ENCODE measurements around the gene PPP2R2C.

DNA sequence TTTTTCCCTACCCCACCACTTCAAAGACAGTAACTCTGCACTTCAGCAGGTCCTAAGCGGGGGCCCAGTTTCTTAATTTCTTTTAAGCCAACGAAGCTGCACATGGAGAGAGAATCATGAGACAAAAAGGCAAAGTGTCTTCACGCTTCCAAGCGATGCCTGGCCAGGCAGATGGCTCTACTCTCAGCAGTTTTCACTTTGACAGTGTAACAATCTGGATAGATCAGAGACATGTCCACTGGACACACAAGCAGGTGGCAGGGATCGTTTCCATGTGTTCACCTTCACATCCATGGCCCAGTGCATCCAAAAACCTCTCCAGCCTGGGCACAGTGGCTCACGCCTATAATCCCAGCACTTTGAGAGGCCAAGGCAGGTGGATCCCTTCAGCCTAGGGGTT, 27.8 kb downstream of the PPP2R2C start:
- TF ChIP-seq POLR2A (IDR thresholded peaks at IDR 0.05) (no peak), POLR2AphosphoS5 (IDR thresholded peaks at IDR 0.05) (no peak)
- TF ChIP-seq, protein P1, sequence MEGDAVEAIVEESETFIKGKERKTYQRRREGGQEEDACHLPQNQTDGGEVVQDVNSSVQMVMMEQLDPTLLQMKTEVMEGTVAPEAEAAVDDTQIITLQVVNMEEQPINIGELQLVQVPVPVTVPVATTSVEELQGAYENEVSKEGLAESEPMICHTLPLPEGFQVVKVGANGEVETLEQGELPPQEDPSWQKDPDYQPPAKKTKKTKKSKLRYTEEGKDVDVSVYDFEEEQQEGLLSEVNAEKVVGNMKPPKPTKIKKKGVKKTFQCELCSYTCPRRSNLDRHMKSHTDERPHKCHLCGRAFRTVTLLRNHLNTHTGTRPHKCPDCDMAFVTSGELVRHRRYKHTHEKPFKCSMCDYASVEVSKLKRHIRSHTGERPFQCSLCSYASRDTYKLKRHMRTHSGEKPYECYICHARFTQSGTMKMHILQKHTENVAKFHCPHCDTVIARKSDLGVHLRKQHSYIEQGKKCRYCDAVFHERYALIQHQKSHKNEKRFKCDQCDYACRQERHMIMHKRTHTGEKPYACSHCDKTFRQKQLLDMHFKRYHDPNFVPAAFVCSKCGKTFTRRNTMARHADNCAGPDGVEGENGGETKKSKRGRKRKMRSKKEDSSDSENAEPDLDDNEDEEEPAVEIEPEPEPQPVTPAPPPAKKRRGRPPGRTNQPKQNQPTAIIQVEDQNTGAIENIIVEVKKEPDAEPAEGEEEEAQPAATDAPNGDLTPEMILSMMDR (IDR thresholded peaks at IDR 0.05): no peak

All from prostate gland (tissue), 2 donors.